Esophagus squamous epithelium (tissue), 4 donors: ENCODE results near the gene FSTL4.

Source experiments
- POLR2A ChIP-seq, 4 donors: fragments of 450-650 bp; IDR thresholded peaks; one replicate each; pipeline ENCODE4 v1.6.1; 2017; ENCODE audit warnings: antibody characterized with exemption in 4 of 4, mild to moderate bottlenecking in 4 of 4, moderate library complexity in 3 of 4
- TF ChIP-seq, protein P1 (sequence below), 6 experiments: fragments of 450-650 bp in 4 of 6; fragments of 200-600 bp in 2 of 6; sonication (generic) in 2 of 6; IDR thresholded peaks; one replicate each; pipeline ENCODE4 v1.5.1; 2016 to 2019; ENCODE audit warnings: antibody characterized with exemption in 6 of 6, mild to moderate bottlenecking in 4 of 6, moderate library complexity in 4 of 6

DNA sequence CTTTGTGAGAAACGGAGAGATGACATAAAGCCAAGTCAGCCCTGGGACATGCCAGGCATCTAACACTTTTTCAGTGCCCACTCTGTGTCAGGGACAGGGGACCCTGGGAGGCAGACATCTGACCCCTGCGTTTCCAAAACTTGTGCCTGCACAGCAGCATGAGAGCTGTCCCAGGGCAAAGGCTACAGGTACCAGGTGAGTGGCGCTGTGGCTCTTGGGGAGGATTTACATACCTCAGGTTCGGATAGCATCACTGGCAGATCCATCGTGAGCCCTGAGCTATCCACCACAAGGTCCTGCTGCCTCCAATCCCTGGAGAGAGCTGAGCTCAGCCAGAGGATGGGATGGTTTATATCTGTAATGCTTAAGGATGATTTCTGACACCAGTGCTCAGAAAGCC lies 52.4 kb downstream of the FSTL4 start:
- TF ChIP-seq, protein P1, sequence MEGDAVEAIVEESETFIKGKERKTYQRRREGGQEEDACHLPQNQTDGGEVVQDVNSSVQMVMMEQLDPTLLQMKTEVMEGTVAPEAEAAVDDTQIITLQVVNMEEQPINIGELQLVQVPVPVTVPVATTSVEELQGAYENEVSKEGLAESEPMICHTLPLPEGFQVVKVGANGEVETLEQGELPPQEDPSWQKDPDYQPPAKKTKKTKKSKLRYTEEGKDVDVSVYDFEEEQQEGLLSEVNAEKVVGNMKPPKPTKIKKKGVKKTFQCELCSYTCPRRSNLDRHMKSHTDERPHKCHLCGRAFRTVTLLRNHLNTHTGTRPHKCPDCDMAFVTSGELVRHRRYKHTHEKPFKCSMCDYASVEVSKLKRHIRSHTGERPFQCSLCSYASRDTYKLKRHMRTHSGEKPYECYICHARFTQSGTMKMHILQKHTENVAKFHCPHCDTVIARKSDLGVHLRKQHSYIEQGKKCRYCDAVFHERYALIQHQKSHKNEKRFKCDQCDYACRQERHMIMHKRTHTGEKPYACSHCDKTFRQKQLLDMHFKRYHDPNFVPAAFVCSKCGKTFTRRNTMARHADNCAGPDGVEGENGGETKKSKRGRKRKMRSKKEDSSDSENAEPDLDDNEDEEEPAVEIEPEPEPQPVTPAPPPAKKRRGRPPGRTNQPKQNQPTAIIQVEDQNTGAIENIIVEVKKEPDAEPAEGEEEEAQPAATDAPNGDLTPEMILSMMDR (IDR thresholded peaks at IDR 0.05), result no peak
- no peak for TF ChIP-seq POLR2A (IDR thresholded peaks at IDR 0.05)
